MM.1S (cell line): Measurements from ENCODE around the gene GARIN5A.
A peak's percentile ranks its signal among the peaks of the same experiment; 100 is the strongest.

ENCODE experiments used
- EZH2 ChIP-seq: fragments of 300-600 bp; sonication (generic); optimal IDR thresholded peaks from 2 replicates; pipeline ENCODE3; 2017; ENCODE audit warnings: low read depth, mild to moderate bottlenecking, antibody characterized with exemption, low read length, mixed read lengths
- TF ChIP-seq, protein P1 (sequence below): fragments of 300-600 bp; sonication (generic); IDR thresholded peaks from 2 replicates; pipeline ENCODE4 v1.5.1; 2016; ENCODE audit warnings: antibody characterized with exemption, low read length, mixed read lengths

DNA sequence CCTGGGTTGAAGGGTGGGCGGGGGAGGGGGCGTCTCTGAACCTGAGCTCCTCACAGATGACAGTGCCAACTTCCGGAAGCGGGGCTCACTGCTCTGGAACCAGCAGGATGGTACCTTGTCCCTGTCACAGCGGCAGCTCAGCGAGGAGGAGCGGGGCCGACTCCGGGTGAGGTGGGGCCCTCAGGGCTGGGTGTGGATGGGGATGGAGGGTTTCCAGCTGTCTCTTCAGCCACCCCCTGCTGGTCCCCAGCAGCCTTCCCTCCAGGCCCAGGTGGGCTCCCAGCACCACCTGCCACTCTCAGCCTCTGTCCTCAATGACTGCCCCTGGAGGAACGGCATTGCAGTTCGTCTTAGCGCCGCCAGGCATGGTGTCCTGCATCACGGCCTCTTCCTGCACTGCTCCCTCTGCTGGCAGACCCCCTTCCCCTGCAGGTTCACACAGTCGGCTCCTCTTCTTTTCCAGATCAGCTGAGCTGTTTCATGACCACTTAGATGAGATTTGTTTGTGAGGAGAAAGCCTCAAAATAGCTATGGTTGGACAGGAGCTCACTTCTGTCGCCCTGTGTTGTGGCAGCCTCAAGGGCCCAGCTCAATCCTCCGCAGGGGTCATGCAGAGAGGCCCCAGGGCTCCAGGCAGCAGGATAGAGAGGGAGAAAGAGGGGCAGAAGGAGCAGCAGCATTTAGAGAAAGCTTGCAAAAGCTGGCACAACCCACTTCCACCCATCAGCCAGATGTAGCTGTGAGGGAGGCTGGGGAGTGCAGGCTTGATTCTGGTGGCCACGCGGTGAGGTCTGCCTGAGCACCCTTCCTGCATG is 2.5 kb upstream of the GARIN5A start:
- TF ChIP-seq, protein P1, sequence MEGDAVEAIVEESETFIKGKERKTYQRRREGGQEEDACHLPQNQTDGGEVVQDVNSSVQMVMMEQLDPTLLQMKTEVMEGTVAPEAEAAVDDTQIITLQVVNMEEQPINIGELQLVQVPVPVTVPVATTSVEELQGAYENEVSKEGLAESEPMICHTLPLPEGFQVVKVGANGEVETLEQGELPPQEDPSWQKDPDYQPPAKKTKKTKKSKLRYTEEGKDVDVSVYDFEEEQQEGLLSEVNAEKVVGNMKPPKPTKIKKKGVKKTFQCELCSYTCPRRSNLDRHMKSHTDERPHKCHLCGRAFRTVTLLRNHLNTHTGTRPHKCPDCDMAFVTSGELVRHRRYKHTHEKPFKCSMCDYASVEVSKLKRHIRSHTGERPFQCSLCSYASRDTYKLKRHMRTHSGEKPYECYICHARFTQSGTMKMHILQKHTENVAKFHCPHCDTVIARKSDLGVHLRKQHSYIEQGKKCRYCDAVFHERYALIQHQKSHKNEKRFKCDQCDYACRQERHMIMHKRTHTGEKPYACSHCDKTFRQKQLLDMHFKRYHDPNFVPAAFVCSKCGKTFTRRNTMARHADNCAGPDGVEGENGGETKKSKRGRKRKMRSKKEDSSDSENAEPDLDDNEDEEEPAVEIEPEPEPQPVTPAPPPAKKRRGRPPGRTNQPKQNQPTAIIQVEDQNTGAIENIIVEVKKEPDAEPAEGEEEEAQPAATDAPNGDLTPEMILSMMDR, result peak; percentile 47
- TF ChIP-seq EZH2, result no peak
